GM19193 (cell line): ENCODE measurements around the gene GJB2.

Source experiments
- POLR2A ChIP-seq: IDR thresholded peaks from 4 replicates; pipeline ENCODE4 v1.6.1; 2011; ENCODE audit not compliant: insufficient read depth, insufficient read length; ENCODE audit errors: extremely low read depth

GJB2 gene

DNA sequence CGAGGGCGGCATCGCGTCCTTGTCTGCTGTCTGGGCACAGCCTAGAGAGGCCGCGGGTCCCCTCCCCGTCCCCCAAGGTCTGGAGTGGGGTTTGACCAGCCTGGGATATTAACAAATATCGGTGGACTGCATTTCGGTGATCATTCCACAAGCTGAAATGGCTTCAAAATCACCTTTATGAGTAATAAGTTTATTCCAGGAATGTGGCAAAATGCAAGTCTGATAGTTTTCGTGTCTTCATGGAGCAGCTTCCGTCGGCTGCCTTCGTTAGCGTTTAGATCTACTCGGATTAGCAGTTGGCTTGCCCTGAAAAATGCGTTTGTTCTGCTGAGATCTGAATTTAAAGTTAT, 30.8 kb downstream of the GJB2 start:
- no peak for TF ChIP-seq POLR2A

DNA sequence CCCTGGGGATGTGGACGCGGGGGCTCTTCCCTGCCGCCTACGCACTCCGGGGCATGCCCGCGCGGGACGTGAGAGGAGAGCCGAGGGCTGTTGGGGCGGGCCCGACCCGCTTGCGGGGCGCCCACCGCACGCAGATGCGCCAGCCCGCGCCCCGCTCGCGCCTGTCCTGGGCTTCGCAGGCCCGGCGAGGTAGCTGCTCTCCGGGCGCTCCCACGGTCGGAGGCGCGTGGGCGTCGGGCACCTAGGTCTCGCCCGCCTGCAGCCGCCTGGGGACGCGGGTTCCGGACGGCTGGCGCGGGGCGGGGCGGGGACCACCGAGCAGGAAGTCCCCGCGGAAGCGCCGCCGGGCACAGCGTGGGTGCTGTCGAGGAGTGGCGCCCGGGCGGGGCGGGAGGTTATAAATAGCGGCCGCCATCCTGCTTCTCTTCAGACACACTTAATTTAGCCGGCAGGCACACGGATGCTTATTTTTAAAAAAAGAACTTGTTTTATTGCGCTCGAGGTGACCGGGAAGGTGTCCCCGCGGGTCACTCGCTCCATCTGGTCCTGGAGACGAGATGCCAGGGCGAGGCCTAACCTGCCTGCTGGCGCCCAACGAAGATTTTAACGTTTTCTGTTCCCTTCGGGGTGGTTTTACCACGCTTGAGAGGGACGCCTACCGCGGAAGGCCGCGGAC, 31.3 kb downstream of the GJB2 start:
- peak; percentile 48 for TF ChIP-seq POLR2A

DNA sequence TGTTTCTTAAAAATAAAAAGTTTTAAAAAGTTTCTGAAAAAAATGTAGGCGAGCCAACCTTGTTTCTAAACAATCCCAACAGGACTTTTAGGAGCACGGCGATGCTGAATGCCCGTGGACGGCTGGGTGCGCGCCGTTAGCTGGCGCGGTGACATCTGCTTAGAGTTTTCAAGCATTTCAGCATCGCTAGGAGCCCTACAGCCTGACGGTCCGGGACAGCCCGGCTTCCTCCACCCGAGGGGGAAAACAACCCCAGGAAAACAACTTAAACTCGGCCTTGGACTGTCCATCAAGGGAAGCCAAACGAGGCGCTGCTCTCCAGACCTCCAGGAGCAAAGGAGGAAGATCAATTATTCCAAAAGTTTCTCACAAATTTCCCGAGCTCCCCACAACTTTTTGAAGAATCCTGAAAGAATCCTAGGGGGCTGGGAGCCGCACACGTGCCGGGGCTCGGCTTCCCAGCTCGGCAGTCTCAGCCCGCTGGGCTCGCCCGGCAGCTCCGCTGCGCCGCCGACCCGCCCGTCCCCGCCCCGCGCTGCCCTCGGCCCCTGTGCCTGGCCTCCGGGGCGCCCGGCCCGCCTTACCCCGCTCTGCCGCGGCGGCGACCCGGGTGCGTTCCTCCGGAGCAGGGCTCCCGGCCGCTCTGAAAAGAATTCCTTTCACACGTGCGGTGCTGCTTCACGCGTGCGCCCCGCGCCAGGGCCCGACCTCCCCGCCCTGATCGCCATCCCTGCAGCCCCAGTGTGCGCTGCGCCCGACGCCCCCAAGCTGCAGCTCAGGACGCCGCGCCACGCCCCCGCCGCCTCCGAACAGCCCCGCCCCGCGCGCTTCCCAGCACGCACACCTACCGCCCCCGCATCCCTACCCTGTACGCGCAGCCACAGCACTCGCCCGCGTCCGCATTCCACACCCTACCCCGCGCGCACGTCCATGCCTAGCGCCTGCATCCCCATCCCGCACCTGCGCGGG, 32.1 kb downstream of the GJB2 start, which contains the start of gene GJA3:
Gene GJA3 (minus strand): TSS at position 747 of the 969 bp plus-strand sequence. CDS start 17,764 bp downstream, outside the sequence.
- TF ChIP-seq POLR2A = no peak

DNA sequence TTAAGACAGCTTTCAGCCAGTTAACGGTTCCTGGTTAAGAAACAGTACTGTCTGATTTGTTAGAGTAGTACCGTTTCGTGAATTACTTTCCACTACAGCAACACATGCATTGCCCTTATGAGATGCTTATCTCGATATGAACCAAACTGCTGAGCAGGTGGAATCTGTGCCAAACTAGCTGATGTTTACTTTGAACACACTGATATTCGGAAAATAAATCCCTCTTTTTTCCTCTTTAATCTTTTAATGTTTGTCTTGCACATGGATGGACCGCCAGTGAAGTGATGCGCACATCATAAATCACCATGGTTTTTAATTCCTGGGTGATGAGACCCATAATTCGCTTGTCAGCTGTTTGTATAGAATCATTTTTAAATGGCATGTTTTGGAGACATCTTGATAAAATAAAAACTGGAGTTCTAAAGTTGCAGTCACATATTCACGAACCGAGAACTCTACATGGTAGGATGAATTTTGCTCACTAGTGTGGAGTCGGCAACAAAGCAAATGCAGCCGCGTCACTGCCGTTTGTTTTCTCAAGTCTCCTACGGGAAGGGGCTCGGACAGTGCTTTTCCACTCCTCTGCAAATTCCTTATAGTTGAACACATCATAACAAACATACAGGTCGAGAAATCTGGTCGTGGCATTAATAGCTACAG, 33.0 kb downstream of the GJB2 start:
- no peak for TF ChIP-seq POLR2A

DNA sequence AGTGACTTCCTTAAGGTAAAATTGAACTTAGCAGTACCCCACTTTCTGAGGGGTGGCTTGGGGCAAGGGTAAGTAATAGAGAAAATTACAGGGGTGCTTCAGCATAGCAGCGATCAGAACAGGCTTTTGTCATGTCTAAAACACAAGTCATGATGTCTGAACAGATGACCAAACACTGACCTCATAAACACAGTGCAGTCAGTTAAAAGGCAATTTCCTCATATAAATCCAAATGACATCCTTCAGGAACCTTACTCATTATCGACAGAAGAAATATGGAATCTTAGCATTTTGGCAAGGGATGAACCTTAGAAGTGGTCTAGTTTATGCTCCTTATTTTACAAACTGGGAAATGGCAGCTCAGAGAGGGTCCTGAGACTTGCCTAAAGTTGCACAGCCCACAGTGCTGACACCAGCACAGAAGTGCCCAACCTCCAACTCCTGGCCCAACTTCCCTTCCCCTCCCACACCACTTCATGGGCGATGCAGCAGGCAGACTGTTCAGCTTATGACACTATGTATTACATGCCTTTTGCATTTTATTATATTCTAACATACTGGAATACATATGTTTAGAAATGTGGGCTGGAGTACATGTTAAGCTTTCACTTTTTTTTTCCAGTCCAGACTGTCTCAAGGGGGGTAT, 35.5 kb downstream of the GJB2 start:
- no peak for TF ChIP-seq POLR2A

DNA sequence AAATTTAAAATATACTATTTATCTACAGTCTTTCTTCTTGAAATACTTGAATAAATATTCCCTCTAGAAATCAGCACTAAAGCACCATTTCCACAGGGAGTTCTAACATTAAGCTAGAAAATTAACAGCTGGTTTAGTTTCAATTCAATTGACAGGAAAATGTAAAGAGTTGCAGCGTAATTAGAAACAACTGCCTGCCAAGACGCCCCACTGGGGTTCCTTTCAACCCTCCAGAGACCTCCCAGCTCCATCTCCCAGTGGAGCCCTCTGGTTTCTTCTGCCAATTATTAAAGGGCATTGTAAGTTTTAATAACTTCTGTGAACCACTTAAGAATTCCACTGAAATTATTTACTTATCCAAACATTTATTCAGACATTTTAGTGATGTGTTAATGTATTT, 36.0 kb downstream of the GJB2 start:
- TF ChIP-seq POLR2A = no peak

DNA sequence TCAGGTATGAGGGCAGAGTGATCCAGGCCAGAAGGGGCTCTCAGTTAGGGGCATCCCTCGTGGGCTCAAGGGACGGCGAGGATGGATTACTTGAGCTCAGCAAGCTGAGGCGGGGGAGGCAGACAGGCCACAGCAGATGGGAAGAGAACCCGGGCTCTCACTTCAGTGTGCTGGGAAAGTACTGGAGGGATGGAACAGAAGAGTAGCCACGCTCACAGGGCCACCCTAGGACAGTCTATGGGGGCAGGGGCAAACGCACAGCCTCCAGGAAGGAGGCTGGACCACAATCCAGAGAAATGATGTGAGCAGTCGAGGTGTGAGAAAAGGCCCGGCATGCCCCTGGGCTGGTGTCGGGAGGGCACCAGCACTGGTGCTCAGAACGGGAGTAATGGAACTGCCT, 41.1 kb downstream of the GJB2 start:
- TF ChIP-seq POLR2A = no peak

DNA sequence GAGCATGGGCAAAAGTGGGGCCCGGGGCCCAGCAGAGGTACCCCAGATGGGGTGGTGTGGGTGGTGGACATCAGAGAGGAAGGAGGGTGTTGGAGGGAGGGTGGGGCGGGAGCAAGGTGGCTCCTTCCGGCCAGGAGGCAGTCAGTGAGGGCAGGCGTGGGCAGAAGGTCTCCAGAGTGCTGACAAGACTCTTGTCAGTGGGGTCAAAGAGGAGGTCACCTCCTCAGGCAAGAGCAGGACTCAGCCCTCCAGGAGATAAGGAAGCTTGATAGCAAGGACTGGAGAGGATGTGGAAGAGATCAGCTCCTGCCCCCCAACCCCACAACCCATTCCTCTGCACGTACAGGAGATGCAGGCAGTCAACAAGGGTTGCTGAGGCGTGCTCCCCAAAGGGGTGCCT, 41.7 kb downstream of the GJB2 start:
- TF ChIP-seq POLR2A = no peak

DNA sequence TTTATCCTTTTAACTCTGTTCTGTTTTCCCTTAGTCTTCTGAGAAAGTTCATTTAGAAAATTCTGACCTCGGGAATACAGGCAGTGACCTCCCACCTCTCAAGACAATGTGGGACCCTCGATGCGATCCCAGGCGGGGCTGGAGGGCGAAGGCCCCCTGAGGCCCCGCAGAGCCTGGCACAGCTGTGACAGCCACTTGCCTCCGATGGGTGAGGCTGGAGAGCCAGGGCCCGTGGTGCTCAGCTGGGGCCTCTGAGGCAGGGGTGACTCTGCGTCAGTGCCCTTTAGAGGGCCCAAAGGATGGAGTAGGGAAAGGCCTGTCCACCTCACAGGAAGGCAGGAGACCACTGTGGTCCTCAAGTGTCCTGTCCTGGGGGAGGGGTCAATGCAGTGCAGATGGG, 42.2 kb downstream of the GJB2 start:
- no peak for TF ChIP-seq POLR2A

DNA sequence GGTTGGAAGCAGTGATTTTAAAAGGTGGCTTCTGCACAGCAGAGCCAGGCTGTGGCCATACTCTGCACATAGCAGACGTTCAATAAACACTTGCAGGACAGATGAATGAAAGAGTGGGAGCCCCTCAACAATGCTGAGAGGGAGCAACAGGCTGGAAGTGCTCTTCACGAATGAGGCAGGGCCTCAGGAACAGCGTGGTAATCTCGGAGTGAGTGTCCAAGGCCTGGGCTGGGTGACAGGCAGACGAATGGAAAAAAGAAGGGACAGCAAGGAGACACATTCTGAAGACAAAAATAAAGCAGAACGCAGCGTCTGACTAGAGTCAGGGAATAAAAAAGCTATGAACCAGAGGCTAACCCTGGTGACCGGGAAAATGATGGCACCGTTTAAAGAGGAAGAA, 43.0 kb downstream of the GJB2 start:
- TF ChIP-seq POLR2A = no peak

DNA sequence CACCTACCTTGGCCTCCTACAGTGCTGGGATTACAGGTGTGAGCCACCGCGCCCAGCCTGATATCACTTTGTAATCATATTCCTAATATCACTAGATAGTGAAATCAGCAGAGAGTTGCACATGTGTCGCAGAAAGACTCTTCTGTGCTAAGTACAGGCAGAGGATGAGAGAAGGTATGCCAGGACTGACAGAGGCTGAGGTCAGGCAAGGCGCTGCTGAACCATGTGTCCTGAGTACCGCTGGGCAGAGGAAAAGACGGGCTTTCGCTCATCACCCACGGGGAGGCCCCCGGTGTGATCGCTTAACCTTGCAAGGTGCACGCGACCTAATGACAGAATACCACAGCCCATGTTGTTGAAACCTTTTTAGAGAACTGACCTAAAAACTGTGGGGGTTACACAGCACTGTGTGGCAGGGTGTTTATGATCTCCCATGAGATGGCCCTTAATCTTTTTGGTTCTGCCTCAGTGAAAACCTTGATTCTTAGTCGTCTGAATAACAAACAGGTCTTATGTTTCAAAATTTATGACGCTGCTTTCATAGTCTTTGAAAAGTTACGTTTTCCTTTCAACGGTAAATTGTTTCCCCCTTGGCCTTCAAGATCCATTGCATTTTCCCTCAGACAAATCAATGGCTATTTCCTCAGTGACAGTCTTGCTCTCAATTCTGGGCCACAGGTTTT, 44.1 kb downstream of the GJB2 start:
- TF ChIP-seq POLR2A = no peak

DNA sequence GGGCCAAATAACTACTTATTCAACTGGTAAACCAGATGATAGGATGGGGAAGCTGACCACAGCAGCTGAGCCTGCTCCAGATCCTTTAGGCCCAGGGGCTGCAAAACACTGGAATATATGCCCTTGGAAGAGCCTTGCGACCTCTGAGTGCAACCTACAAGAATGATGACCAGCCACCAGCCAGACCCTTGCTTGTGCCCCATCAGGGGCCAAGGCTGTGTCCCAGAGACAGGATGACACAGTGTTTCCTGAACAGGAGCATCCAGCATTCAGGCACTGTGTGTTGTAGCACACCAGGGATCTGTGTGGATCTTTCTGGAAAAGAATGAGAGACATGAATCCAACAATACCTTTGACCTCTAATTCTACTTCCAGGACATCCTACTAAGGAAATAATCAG, 46.4 kb downstream of the GJB2 start:
- no peak for TF ChIP-seq POLR2A

DNA sequence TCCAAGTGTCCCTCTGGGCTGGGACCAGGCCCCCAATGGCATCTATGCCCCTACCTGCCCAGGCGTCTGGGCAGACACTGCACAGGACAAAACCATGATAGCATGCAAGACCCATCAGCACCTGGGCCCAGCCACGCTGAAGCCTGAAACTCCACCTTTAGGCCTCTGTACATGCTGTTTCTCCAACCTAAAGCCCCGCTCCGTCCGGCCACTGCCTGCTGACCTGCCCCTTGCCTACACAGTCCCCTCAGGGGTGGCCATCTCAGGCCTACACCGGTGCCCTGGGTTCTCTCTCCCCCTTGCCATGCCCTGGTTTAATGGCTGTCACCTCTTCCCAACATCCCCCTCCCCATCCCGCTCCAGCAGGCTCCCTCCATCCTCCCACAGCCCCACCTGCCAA, 47.2 kb downstream of the GJB2 start:
- TF ChIP-seq POLR2A = no peak

DNA sequence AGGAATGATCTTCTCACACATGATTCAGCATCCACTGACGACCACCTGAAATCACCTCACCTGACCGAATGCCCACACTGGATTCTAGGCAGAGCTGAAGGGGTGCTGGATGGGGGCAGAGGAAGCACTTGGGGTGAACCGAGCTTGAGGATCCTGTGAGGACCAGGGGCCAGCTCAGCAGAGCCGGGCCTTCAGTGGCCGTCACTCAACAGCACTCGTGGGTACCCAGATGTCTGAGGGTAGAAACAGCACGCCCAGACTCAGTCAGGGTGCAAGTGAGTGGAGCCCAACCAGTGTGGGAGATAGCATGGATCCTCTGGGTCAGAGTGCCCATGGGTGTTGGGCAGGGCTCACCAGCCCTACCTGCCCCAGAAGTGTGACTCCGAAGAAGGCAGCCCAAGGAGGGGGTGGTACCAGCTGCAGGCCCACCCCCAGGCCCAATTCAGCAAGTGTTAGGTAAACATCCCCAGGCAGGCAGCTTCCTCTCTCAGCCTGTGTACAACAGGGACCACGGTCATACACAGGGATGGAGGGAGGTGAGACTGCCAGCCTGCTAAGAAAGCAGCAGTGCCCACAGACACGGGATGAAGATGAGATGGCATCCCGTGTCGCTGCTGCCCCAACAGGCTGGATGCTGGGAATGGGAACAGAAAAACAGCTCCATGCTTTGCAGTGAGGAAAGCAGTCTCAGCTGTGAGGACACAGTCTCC, 48.4 kb downstream of the GJB2 start:
- TF ChIP-seq POLR2A = no peak
